Loucy (cell line): Measurements from ENCODE around the gene SHISA6.

ENCODE experiments used
- H2AFZ ChIP-seq: fragments of 200-600 bp; sonication (generic); 2 replicates; pipeline ENCODE4 v1.6.0; 2016; ENCODE audit warnings: antibody characterized with exemption, mild to moderate bottlenecking, low read length, moderate library complexity
- H3F3A ChIP-seq: fragments of 200-600 bp; 2 replicates; pipeline ENCODE4 v1.6.0; 2016; ENCODE audit warnings: antibody characterized with exemption, low read depth, mild to moderate bottlenecking
- H3K27me3 ChIP-seq: fragments of 200-600 bp; sonication (generic); 2 replicates; pipeline ENCODE4 v1.6.1; 2014; ENCODE audit warnings: low read length, mild to moderate bottlenecking; ENCODE audit not compliant: insufficient read depth, poor library complexity, severe bottlenecking
- H3K36me3 ChIP-seq: fragments of 200-600 bp; sonication (generic); 2 replicates; pipeline ENCODE4 v1.6.1; 2016; ENCODE audit warnings: low read length; ENCODE audit not compliant: insufficient read depth
- H3K4me1 ChIP-seq: fragments of 200-600 bp; sonication (generic); 2 replicates; pipeline ENCODE4 v1.5.1; 2014; ENCODE audit warnings: low read length, mild to moderate bottlenecking; ENCODE audit not compliant: insufficient read depth, poor library complexity, severe bottlenecking
- H3K4me2 ChIP-seq: fragments of 200-600 bp; sonication (generic); 2 replicates; pipeline ENCODE4 v1.6.0; 2014; ENCODE audit warnings: antibody characterized with exemption, low read length, low read depth, mild to moderate bottlenecking; ENCODE audit not compliant: poor library complexity, severe bottlenecking
- H3K4me3 ChIP-seq: fragments of 200-600 bp; sonication (generic); 2 replicates; pipeline ENCODE4 v1.5.1; 2014; ENCODE audit warnings: low read length, mild to moderate bottlenecking, mixed read lengths; ENCODE audit not compliant: poor library complexity, severe bottlenecking
- H3K79me2 ChIP-seq: fragments of 200-600 bp; sonication (generic); 2 replicates; pipeline ENCODE4 v1.6.1; 2014; ENCODE audit warnings: low read length; ENCODE audit not compliant: insufficient read depth
- H3K9ac ChIP-seq: fragments of 200-600 bp; sonication (generic); 2 replicates; pipeline ENCODE4 v1.6.0; 2014; ENCODE audit warnings: mild to moderate bottlenecking, low read depth, low read length, moderate library complexity; ENCODE audit not compliant: poor library complexity, severe bottlenecking
- H3K9me2 ChIP-seq: fragments of 200-600 bp; sonication (generic); replicated peaks from 2 replicates; pipeline ENCODE4 v1.6.1; 2016; ENCODE audit warnings: low read depth, low read length, mixed read lengths
- H3K9me3 ChIP-seq: fragments of 200-600 bp; sonication (generic); 2 replicates; pipeline ENCODE4 v1.6.1; 2014; ENCODE audit warnings: mild to moderate bottlenecking, antibody characterized with exemption, low read length, low read depth; ENCODE audit not compliant: insufficient read depth
- H4K20me1 ChIP-seq: fragments of 200-600 bp; sonication (generic); 2 replicates; pipeline ENCODE4 v1.6.0; 2014; ENCODE audit warnings: antibody characterized with exemption, low read length, mild to moderate bottlenecking; ENCODE audit not compliant: insufficient read depth, poor library complexity, severe bottlenecking
- EZH2phosphoT487 ChIP-seq: fragments of 200-600 bp; IDR thresholded peaks from 2 replicates; pipeline ENCODE4 v1.6.1; 2018; ENCODE audit warnings: antibody characterized with exemption, mild to moderate bottlenecking, moderate library complexity, borderline replicate concordance
- TF ChIP-seq, protein P1 (sequence below): fragments of 200-600 bp; sonication (generic); conservative IDR thresholded peaks from 2 replicates; pipeline ENCODE4 v1.5.1; 2014; ENCODE audit warnings: mild to moderate bottlenecking, antibody characterized with exemption, low read length

The SHISA6 gene

DNA sequence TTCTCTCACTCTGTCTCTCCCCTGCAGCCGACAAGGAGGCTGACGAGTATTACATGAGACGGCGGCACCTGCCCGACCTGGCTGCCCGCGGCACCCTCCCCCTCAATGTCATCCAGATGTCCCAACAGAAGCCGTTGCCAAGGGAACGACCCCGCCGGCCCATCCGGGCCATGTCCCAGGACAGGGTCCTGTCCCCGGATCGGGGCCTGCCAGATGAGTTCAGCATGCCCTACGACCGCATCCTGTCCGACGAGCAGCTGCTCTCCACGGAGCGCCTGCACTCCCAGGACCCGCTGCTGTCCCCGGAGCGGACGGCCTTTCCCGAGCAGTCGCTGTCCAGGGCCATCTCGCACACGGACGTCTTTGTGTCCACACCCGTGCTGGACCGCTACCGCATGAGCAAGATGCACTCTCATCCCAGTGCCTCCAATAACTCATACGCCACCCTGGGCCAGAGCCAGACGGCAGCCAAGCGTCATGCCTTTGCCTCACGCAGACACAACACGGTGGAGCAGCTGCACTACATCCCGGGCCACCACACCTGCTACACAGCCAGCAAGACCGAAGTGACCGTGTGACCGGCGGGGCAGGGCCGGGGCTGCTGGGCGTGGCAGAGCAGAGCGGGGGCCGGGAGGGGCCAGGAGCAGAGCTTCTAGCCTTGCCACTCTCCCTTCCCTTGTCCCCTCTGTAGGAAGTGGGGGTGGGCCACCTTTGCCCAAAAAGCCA is 316.9 kb downstream of the SHISA6 start:
- no peak overlapping the region for H3K9ac ChIP-seq
- no peaks in the 10 kb centered on the region for H3F3A ChIP-seq
- TF ChIP-seq EZH2phosphoT487: no peak
- TF ChIP-seq, protein P1, sequence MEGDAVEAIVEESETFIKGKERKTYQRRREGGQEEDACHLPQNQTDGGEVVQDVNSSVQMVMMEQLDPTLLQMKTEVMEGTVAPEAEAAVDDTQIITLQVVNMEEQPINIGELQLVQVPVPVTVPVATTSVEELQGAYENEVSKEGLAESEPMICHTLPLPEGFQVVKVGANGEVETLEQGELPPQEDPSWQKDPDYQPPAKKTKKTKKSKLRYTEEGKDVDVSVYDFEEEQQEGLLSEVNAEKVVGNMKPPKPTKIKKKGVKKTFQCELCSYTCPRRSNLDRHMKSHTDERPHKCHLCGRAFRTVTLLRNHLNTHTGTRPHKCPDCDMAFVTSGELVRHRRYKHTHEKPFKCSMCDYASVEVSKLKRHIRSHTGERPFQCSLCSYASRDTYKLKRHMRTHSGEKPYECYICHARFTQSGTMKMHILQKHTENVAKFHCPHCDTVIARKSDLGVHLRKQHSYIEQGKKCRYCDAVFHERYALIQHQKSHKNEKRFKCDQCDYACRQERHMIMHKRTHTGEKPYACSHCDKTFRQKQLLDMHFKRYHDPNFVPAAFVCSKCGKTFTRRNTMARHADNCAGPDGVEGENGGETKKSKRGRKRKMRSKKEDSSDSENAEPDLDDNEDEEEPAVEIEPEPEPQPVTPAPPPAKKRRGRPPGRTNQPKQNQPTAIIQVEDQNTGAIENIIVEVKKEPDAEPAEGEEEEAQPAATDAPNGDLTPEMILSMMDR: no peak
- H3K4me3 ChIP-seq: no peak overlapping the region
- no peak overlapping the region for H3K4me2 ChIP-seq
- no peak overlapping the region for H2AFZ ChIP-seq
- no peaks in the 10 kb centered on the region for H3K36me3 ChIP-seq
- H3K9me3 ChIP-seq: peaks cover 3% of the 10 kb centered on the region; the same call in 1 of the 2 replicates
- H3K79me2 ChIP-seq: no peaks in the 10 kb centered on the region
- no peaks in the 10 kb centered on the region for H4K20me1 ChIP-seq
- no peaks in the 10 kb centered on the region for H3K9me2 ChIP-seq
- no peaks in the 10 kb centered on the region for H3K4me1 ChIP-seq
- H3K27me3 ChIP-seq: no peaks in the 10 kb centered on the region

DNA sequence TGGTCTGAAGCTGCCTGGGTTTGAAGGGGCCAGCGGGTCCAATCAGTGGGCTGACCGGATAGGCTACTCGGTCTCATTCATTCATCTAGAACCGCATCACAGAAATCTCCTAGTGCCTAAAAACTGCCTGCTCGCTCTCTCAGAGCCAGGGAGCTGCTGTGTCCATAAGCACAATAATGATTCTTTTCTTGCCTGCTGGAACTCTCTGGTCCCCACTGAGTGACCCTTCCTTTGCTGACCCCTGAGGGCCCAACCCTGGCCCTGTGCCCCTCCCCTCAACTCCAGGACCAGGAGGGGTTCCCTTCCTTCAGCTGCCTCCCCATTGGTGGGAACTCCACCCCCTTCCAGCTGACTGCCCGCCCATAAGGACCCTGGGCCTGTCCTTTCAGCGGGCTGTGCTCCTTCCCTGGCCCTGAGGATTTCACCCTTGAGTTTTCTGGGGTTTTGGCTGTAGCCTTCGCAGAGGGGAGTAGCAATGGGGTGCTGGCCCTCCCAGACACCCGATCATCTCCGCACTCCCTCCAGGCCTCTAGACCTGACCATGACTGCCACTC is 317.7 kb downstream of the SHISA6 start:
- Histone ChIP-seq H3K4me2 (no peak overlapping the region), H3F3A (no peaks in the 10 kb centered on the region), H3K9me3 (peaks cover 3% of the 10 kb centered on the region; the same call in 1 of the 2 replicates), H3K9ac (no peak overlapping the region), H4K20me1 (no peaks in the 10 kb centered on the region), H3K36me3 (no peaks in the 10 kb centered on the region), H3K79me2 (no peaks in the 10 kb centered on the region), H3K27me3 (no peaks in the 10 kb centered on the region), H2AFZ (no peak overlapping the region), H3K4me1 (no peaks in the 10 kb centered on the region), H3K9me2 (no peaks in the 10 kb centered on the region), H3K4me3 (no peak overlapping the region)
- TF ChIP-seq, protein P1: no peak
- TF ChIP-seq EZH2phosphoT487: no peak

DNA sequence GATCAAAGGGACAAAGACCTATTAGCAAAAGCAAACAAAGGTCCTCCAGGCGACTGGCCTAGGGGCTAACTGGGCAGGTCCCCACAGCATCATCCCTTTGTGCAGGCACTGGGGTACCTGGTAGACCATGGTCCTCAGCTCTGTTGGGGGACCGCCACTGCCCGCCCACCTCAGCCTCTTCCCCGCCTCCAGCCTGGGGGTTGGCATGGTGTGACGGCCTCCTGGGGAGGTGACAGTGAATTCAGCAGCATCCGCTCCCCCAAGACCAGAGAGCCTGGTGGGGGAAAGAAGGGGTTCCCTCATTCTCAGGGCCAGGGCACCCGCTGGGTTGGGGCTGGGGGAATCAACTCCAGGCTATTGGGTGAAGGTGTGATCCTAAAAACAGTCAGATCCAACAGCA is 318.6 kb downstream of the SHISA6 start:
- Histone ChIP-seq H3K36me3 (no peaks in the 10 kb centered on the region), H4K20me1 (no peaks in the 10 kb centered on the region), H3K9ac (no peak overlapping the region), H3K4me1 (no peaks in the 10 kb centered on the region), H3K9me2 (no peaks in the 10 kb centered on the region), H3K4me3 (no peak overlapping the region), H3K4me2 (no peak overlapping the region), H2AFZ (no peak overlapping the region), H3K79me2 (no peaks in the 10 kb centered on the region), H3F3A (no peaks in the 10 kb centered on the region), H3K9me3 (peaks cover 3% of the 10 kb centered on the region; the same call in 1 of the 2 replicates), H3K27me3 (no peaks in the 10 kb centered on the region)
- TF ChIP-seq, protein P1: no peak
- TF ChIP-seq EZH2phosphoT487: no peak
